A673 (cell line): Measurements from ENCODE around the gene FHDC1. TPM values are rescaled to one million over a fixed set of nuclear protein-coding genes. Genes with fewer than 3 reads are reported as not detected.

ENCODE experiments used
- BruUV-seq: library from RNA; stranded (reverse); fragments of 400-500 nt; replicated peaks from 2 replicates; lab custom pipeline; 2021; lab: Mats Ljungman, UMichigan
- CTCF ChIA-PET: fragments of 300-600 bp; sonication (Branson Sonifier 250); formaldehyde crosslinking; loops from one replicate; lab custom pipeline; 2022; ENCODE audit warnings: antibody characterized with exemption; lab: Charles Lee
- POLR2A ChIA-PET: fragments of 300-600 bp; sonication (Branson Sonifier 250); formaldehyde crosslinking; loops from one replicate; lab custom pipeline; 2022; ENCODE audit warnings: antibody characterized with exemption; ENCODE audit not compliant: low non-redundant PET; lab: Charles Lee
- DNase-seq: peaks from one replicate; pipeline ENCODE4 v3.0.0-alpha.2; 2015; ENCODE audit warnings: low spot score
- H3K27ac ChIP-seq: fragments of 200-600 bp; sonication (generic); 2 replicates; pipeline ENCODE4 v1.5.1; 2016; ENCODE audit warnings: mixed run types, low read depth, mild to moderate bottlenecking, mixed read lengths, antibody characterized with exemption, low read length; ENCODE audit not compliant: poor library complexity, severe bottlenecking
- H3K27me3 ChIP-seq: fragments of 200-600 bp; sonication (generic); replicated peaks from 2 replicates; pipeline ENCODE4 v1.6.1; 2017; ENCODE audit warnings: mixed run types, low read depth, mild to moderate bottlenecking, mixed read lengths, antibody characterized with exemption, low read length; ENCODE audit not compliant: insufficient read depth, poor library complexity
- H3K36me3 ChIP-seq: fragments of 200-600 bp; sonication (generic); 2 replicates; pipeline ENCODE4 v1.6.1; 2016; ENCODE audit warnings: mixed run types, mild to moderate bottlenecking, mixed read lengths, antibody characterized with exemption, low read length; ENCODE audit not compliant: insufficient read depth, poor library complexity, severe bottlenecking
- H3K4me1 ChIP-seq: fragments of 200-600 bp; sonication (generic); 2 replicates; pipeline ENCODE4 v1.6.1; 2017; ENCODE audit warnings: mixed run types, mild to moderate bottlenecking, mixed read lengths, antibody characterized with exemption, low read length; ENCODE audit not compliant: insufficient read depth, poor library complexity, severe bottlenecking
- H3K4me3 ChIP-seq: fragments of 200-600 bp; sonication (generic); 2 replicates; pipeline ENCODE4 v1.5.1; 2016; ENCODE audit warnings: low read depth, mixed run types, mild to moderate bottlenecking, mixed read lengths, low read length; ENCODE audit not compliant: poor library complexity, severe bottlenecking
- H3K9me3 ChIP-seq: fragments of 200-600 bp; sonication (generic); 2 replicates; pipeline ENCODE4 v1.6.1; 2016; ENCODE audit warnings: mixed run types, low read depth, mild to moderate bottlenecking, mixed read lengths, antibody characterized with exemption, low read length; ENCODE audit not compliant: poor library complexity, severe bottlenecking
- EZH2 ChIP-seq: fragments of 200-600 bp; sonication (generic); IDR thresholded peaks from 2 replicates; pipeline ENCODE4 v1.6.1; 2017; ENCODE audit warnings: borderline replicate concordance, low read depth, mild to moderate bottlenecking, mixed read lengths, antibody characterized with exemption, low read length; ENCODE audit not compliant: poor library complexity, severe bottlenecking
- intact Hi-C: fragments of 100-400 bp; cut with micrococcal nuclease; formaldehyde crosslinking; loops from one replicate; pipeline ENCODE4 v1.10.0; 2022; ENCODE audit not compliant: unreplicated experiment
- total RNA-seq: library from RNA; stranded (reverse); gene quantifications from 2 replicates; pipeline ENCODE4 v1.2.3, GENCODE V29; 2021
- TF ChIP-seq, protein P1 (sequence below): fragments of 300-800, 200-600 bp; sonication (generic); conservative IDR thresholded peaks from 2 replicates; pipeline ENCODE4 v1.5.1; 2017; ENCODE audit warnings: low read depth, mild to moderate bottlenecking, antibody characterized with exemption, low read length, moderate library complexity, mixed read lengths

FHDC1 gene
- total RNA-seq, 1 experiment from 2014 or later: 0.26 TPM

DNA sequence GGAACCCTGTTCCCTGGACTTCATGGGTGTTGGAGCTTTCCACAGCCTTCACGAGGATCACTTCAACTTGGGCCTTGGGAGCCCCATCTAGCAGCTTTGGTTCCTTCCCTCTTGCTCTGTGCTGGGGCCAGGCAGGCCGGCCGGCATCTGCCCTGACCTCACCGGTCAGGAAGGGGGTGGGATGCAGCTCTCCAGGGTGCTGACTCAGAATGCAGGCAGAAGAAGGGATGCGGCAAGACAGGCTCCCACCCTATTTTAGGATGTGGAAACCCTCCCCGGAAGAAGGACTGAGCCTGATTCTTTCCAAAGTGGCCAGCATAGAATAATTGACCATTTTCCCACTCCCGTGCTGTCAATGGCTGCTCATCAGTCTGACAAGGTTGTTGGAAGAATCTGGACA, 47.1 kb downstream of the FHDC1 start:
- Histone ChIP-seq H3K36me3 (no peaks in the 10 kb centered on the region), H3K4me1 (no peaks in the 10 kb centered on the region), H3K9me3 (no peaks in the 10 kb centered on the region), H3K27ac (no peak overlapping the region), H3K4me3 (no peak overlapping the region), H3K27me3 (no peaks in the 10 kb centered on the region)
- POLR2A ChIA-PET: interaction anchor here (0.5 to 0.6 kb wide), 3 partner anchors 131 to 417 kb away, joined by 3 to 4 read pairs (median 3); no protein-coding TSS in a partner anchor
- CTCF ChIA-PET: no interaction called here
- TF ChIP-seq, protein P1, sequence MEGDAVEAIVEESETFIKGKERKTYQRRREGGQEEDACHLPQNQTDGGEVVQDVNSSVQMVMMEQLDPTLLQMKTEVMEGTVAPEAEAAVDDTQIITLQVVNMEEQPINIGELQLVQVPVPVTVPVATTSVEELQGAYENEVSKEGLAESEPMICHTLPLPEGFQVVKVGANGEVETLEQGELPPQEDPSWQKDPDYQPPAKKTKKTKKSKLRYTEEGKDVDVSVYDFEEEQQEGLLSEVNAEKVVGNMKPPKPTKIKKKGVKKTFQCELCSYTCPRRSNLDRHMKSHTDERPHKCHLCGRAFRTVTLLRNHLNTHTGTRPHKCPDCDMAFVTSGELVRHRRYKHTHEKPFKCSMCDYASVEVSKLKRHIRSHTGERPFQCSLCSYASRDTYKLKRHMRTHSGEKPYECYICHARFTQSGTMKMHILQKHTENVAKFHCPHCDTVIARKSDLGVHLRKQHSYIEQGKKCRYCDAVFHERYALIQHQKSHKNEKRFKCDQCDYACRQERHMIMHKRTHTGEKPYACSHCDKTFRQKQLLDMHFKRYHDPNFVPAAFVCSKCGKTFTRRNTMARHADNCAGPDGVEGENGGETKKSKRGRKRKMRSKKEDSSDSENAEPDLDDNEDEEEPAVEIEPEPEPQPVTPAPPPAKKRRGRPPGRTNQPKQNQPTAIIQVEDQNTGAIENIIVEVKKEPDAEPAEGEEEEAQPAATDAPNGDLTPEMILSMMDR: no peak
- no peak for TF ChIP-seq EZH2
- BruUV-seq: no TSS peak
- intact Hi-C loops: no loop called here
- DNase-seq: no peak

DNA sequence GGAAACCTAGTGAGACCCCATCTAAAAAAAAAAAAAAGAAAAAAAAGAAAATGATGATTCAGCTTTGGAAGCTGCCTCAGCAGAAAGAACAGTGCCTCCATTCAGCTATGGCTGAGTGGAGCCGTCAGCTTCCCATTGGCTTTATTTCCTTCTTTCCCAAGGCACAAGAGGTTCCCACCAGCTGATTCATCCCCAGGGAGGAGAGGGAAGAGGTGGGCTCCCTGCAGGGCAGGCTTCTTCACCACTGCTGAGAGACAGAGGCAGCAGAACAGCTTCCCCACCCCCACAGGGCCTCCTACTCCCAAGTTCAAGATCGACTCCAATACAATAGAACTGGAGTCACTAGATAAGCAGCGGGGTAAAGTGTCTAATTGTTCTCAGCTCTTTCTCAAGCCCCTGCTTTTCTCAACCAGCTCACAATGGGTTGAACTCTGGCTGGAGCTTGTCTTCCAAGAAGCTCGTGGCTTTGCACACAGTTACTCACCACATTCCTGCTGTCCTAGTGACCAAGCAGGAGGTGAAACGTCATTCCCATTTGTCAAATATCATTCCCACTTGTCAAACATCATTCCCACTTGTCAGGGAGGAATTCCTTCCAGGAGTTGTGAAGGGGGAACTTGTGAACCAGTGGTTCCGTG, 47.8 kb downstream of the FHDC1 start:
- no peaks in the 10 kb centered on the region for H3K9me3 ChIP-seq
- no TSS peak for BruUV-seq
- H3K4me1 ChIP-seq: no peaks in the 10 kb centered on the region
- H3K36me3 ChIP-seq: no peaks in the 10 kb centered on the region
- no peak overlapping the region for H3K27ac ChIP-seq
- peak; percentile 26 for DNase-seq
- intact Hi-C loops: no loop called here
- no peak overlapping the region for H3K4me3 ChIP-seq
- no peak for TF ChIP-seq EZH2
- TF ChIP-seq, protein P1: no peak
- H3K27me3 ChIP-seq: no peaks in the 10 kb centered on the region
- CTCF ChIA-PET: no interaction called here
- POLR2A ChIA-PET: no interaction called here

DNA sequence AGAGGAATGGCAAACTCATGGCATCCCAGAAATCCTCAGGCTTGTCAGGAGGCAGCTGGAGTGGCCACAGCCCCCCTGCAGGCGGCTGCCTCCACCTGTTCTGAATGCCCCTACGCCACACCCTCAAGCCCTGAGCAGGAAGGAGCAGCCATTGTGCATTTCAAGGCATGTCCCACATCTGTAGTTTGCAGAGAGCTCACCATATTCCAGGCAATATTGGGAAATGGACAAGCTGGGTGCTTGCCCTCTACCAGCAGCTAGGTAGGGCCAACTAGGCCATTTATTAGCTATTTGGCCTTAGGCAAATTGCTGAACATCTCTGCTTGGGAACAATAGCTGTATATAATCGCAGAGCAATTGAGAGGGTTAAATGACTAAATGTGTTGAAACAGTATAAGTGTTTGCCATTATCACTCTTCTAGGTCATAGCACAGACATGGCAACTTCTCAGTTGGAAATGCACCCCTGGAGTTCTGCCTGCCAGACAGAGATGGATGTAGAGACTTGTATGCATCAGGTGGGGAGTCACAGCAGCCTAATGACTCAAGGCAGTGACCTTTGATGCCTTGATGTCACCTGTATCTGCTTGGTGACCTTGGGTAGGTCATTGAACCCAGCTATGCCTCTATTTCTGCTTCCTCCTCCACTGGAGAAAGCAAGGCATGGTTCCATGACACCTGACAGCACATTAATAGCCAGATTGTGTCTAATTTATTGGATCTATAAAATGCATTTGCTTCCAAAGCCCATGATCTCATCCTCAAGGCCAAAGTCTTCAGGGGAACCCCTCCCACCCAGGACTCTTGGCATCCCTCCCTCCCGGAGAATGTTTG, 52.8 kb downstream of the FHDC1 start:
- TF ChIP-seq EZH2: no peak
- TF ChIP-seq, protein P1: no peak
- Histone ChIP-seq H3K27me3 (no peaks in the 10 kb centered on the region), H3K27ac (no peak overlapping the region), H3K36me3 (no peaks in the 10 kb centered on the region), H3K4me1 (no peaks in the 10 kb centered on the region), H3K4me3 (no peak overlapping the region), H3K9me3 (no peaks in the 10 kb centered on the region)
- CTCF ChIA-PET: no interaction called here
- BruUV-seq: no TSS peak
- no peak for DNase-seq
- POLR2A ChIA-PET: no interaction called here
- intact Hi-C loops: no loop called here
